Regular cardiac myocyte (primary cell): ENCODE measurements around the gene CORO1A. TPM values are rescaled to one million over a fixed set of nuclear protein-coding genes. Genes with fewer than 3 reads are reported as not detected.

Experiments used
- total RNA-seq: library from RNA; depleted of rRNA; stranded (reverse); fragments of >200 nt; gene quantifications from 2 replicates; pipeline ENCODE4 v1.2.3, GENCODE V29; 2014

Gene CORO1A
- total RNA-seq: 0.28 and 3.3 TPM in 2 replicates

DNA sequence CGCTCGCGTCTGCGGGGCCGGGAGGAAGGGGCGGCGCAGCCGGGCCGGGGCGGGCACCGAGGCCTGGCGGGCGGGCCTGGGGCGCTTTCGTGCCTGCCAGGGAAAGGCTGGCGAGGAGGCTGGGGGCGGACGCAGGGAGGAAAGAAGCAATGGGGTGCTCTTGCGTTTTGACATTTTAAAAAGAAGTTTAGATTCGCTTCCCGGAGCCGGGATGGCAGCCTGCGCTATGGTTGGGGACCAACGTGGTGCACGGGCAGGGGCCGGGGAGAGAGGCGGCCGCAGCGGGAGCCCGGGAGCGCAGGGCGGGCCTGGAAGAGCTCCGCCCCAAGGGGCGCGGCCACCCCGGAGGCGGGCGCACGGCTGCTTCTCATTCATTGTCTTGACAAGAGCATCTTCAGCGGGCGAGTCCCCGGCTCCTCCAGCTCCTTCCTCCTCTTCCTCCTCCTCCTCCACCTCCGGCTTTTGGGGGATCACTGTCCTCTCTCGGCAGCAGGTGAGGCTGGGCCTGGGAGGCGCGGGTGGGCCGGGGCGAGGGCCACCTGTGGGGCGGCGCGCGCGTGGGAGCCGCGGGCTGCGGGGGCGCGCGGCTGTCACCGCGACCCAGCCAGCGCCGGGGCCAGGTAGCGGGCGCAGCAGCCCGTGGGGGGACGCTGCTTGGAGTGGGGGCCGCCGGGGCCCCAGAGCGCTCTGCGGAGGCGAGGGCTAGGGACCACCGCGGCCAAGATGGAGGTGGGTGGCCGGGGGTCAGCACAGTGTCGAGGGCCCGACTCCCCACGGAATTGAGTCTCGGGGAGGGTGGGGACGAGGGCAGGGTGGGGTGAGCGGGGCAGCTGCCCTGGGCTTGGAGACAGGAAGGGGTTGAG, at the start of gene CORO1A:
CORO1A (plus strand) TSS at position 370 of the 863 bp plus-strand sequence. CDS start 1,608 bp downstream, outside the sequence.

DNA sequence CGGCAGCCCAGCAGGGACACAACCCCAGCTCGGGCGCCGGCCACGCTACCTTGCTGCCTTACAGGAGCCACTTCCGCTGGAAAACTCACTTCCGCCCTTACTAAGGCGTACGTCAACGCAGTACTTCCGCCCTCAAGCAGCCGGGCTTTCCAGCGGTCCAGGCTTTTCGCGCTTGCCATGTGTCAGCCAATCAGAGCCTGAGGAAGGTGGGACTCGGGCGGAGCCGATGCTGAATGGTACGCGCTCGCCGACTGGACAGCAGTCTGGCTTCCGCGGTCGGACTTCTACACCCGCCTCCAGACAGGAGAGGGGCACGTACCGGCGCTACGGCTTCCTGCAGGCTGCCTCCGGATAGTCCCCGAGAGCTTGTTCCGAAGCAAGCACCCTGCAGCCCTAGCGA, 10.2 kb downstream of the CORO1A start, which contains the start of the genes BOLA2B and SLX1A:
BOLA2B (minus strand) TSS at position 52 of the 400 bp plus-strand sequence. CDS start 71 bp downstream, outside the sequence.
SLX1A (plus strand) TSS at position 261 of the 400 bp plus-strand sequence. CDS start 210 bp downstream, outside the sequence.

DNA sequence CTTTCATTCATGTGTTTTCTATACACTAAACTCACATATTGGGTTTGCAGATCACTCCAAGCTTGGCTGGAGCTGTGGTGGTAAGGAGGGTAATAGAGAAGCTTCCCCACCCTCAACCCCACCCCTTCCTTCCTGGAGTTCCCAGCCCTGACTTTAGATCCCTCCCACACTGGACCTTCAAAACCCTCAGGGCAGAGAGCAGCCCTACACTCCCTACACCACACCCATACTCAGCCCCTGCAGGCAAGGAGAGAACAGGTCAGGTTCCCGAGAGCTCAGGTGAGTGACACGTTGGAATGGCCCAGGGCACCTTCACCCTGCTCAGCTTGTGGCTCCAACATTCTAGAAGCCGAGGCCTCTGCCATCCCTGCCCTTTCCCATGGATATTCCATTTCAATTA, 15.6 kb downstream of the CORO1A start, which contains the start of gene SULT1A3:
SULT1A3 (plus strand) TSS at position 207 of the 400 bp plus-strand sequence. CDS start 1,474 bp downstream, outside the sequence.

Other genes with a start within 250 kb of the CORO1A start
- gene TMEM219, start 221.5 kb upstream of the CORO1A start, total RNA-seq: 72.7 and 84.9 TPM in 2 replicates
- 54.1 and 74.6 TPM in 2 replicates for gene TAOK2, start 209.7 kb upstream of the CORO1A start, total RNA-seq
- gene HIRIP3, start 188.0 kb upstream of the CORO1A start, total RNA-seq: 5.1 and 15.0 TPM in 2 replicates
- 19.4 and 20.5 TPM in 2 replicates for gene INO80E, start 187.4 kb upstream of the CORO1A start, total RNA-seq
- under 0.01 TPM in 1 of 2 replicates, not detected in the other for gene DOC2A, start 172.6 kb upstream of the CORO1A start, total RNA-seq
- not detected in 2 replicates for gene C16orf92, start 160.4 kb upstream of the CORO1A start, total RNA-seq
- 0.19 TPM in 1 of 2 replicates, not detected in the other for gene TLCD3B, start 152.3 kb upstream of the CORO1A start, total RNA-seq
- 670 and 1,196 TPM in 2 replicates for gene ALDOA, start 117.8 kb upstream of the CORO1A start, total RNA-seq
- gene PPP4C, start 107.6 kb upstream of the CORO1A start, total RNA-seq: 149 and 295 TPM in 2 replicates
- gene TBX6, start 91.7 kb upstream of the CORO1A start, total RNA-seq: 0.19 and 0.28 TPM in 2 replicates
- 10.4 and 18.3 TPM in 2 replicates for gene YPEL3, start 87.4 kb upstream of the CORO1A start, total RNA-seq
- gene GDPD3, start 70.1 kb upstream of the CORO1A start, total RNA-seq: 0.56 and 0.77 TPM in 2 replicates
- 38.9 and 46.2 TPM in 2 replicates for gene MAPK3, start 60.4 kb upstream of the CORO1A start, total RNA-seq
- 126 and 208 TPM in 2 replicates for gene BOLA2B, start 10.1 kb downstream of the CORO1A start, total RNA-seq
- 13.5 and 18.8 TPM in 2 replicates for gene SLX1A, start 10.3 kb downstream of the CORO1A start, total RNA-seq
- 1.9 and 2.3 TPM in 2 replicates for gene SULT1A3, start 15.7 kb downstream of the CORO1A start, total RNA-seq
- gene NPIPB13, start 64.9 kb downstream of the CORO1A start, total RNA-seq: 0.58 and 1.4 TPM in 2 replicates
- 27.3 and 45.8 TPM in 2 replicates for gene CD2BP2, start 171.7 kb downstream of the CORO1A start, total RNA-seq
- 19.2 and 38.0 TPM in 2 replicates for gene TBC1D10B, start 186.9 kb downstream of the CORO1A start, total RNA-seq
- gene MYL11, start 191.2 kb downstream of the CORO1A start, total RNA-seq: not detected in 2 replicates
- not detected in 2 replicates for gene SEPTIN1, start 199.0 kb downstream of the CORO1A start, total RNA-seq
- gene ZNF48, start 211.8 kb downstream of the CORO1A start, total RNA-seq: 6.5 and 6.8 TPM in 2 replicates
- gene ZNF771, start 224.0 kb downstream of the CORO1A start, total RNA-seq: 12.7 and 21.1 TPM in 2 replicates
- gene DCTPP1, start 246.4 kb downstream of the CORO1A start, total RNA-seq: 10.4 and 38.0 TPM in 2 replicates